HL-60/S4 (cell line): ENCODE measurements around the gene ZDHHC23.

ENCODE experiments used
- in situ Hi-C: fragments of 300-500 bp; cut with MboI; formaldehyde crosslinking; loops from 2 replicates; pipeline ENCODE4 v1.14.3; 2022; ENCODE audit warnings: low sequenced_read_pairs

ZDHHC23 gene

GRCh38 chr3:114005481-114005880 is 57.7 kb downstream of the ZDHHC23 start:
- in situ Hi-C loops: no loop called here

GRCh38 chr3:114011059-114011797 is 63.4 kb downstream of the ZDHHC23 start:
- in situ Hi-C loops: no loop called here
